ENCODE results near the gene LRRC63.

DNA sequence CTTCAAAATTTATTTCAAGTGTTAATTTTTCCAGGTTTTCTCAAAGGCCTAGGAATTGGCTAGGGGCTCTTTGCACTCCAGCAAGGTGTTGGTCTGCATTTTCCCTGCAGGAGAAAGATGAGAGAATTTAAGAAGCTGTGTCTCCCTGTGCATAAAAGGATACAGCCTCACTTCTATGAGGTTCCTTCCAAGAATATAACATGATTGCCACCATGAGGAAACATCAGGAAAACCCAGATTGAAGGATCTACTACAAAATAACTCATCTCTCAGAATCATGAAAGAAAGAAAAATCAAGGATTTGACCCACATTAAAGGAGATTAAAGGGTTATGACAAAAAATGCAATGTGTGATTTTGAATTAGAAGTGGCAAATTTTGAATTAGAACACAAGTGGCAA, 105.4 kb downstream of the LRRC63 start:
- no peak for TF ChIP-seq POLR2A (IDR thresholded peaks at IDR 0.05)
- TF ChIP-seq, protein P1, sequence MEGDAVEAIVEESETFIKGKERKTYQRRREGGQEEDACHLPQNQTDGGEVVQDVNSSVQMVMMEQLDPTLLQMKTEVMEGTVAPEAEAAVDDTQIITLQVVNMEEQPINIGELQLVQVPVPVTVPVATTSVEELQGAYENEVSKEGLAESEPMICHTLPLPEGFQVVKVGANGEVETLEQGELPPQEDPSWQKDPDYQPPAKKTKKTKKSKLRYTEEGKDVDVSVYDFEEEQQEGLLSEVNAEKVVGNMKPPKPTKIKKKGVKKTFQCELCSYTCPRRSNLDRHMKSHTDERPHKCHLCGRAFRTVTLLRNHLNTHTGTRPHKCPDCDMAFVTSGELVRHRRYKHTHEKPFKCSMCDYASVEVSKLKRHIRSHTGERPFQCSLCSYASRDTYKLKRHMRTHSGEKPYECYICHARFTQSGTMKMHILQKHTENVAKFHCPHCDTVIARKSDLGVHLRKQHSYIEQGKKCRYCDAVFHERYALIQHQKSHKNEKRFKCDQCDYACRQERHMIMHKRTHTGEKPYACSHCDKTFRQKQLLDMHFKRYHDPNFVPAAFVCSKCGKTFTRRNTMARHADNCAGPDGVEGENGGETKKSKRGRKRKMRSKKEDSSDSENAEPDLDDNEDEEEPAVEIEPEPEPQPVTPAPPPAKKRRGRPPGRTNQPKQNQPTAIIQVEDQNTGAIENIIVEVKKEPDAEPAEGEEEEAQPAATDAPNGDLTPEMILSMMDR (IDR thresholded peaks at IDR 0.05): no peak
